GM18508 (cell line): ENCODE data around the gene AMBN.

Experiments used
- ATAC-seq: cut with Tn5 transposase; IDR thresholded peaks from one replicate; pipeline ENCODE4 v1.9.1; 2021; ENCODE audit warnings: moderate number of reproducible peaks; ENCODE audit not compliant: insufficient read depth, unreplicated experiment

The AMBN gene

GRCh38 chr4:70591955-70592582 is at the start of gene AMBN:
TSS of gene AMBN (plus strand) at chr4:70592256. CDS start at chr4:70592359, 103 bp downstream.
- no peak for ATAC-seq

GRCh38 chr4:70544279-70544868 is 47.7 kb upstream of the AMBN start:
- peak; percentile 68 for ATAC-seq

- no peak for ATAC-seq
Observed at GRCh38 chr4:70556856-70557255, 35.2 kb upstream of the AMBN start.

- ATAC-seq: no peak
Observed at GRCh38 chr4:70559211-70559830, 32.7 kb upstream of the AMBN start.

GRCh38 chr4:70559924-70560323 is 32.1 kb upstream of the AMBN start:
- no peak for ATAC-seq

GRCh38 chr4:70564033-70564432 is 28.0 kb upstream of the AMBN start:
- no peak for ATAC-seq

- no peak for ATAC-seq
Observed at GRCh38 chr4:70570796-70571195, 21.3 kb upstream of the AMBN start.

GRCh38 chr4:70571772-70572171 is 20.3 kb upstream of the AMBN start:
- no peak for ATAC-seq

- ATAC-seq: no peak
Observed at GRCh38 chr4:70575964-70576363, 16.1 kb upstream of the AMBN start.

- no peak for ATAC-seq
Observed at GRCh38 chr4:70577220-70577927, 14.7 kb upstream of the AMBN start.

- no peak for ATAC-seq
Observed at GRCh38 chr4:70581980-70582379, 10.1 kb upstream of the AMBN start.

- ATAC-seq: no peak
Observed at GRCh38 chr4:70583952-70584834, 7.9 kb upstream of the AMBN start.

- no peak for ATAC-seq
Observed at GRCh38 chr4:70586841-70587240, 5.2 kb upstream of the AMBN start.

- peak; percentile 99 for ATAC-seq
Observed at GRCh38 chr4:70589785-70590184, 2.3 kb upstream of the AMBN start.

- no peak for ATAC-seq
Observed at GRCh38 chr4:70594196-70594595, 2.1 kb downstream of the AMBN start.

- ATAC-seq: no peak
Observed at GRCh38 chr4:70600305-70600704, 8.2 kb downstream of the AMBN start.

GRCh38 chr4:70600977-70601376 is 8.9 kb downstream of the AMBN start:
- no peak for ATAC-seq

GRCh38 chr4:70601422-70602039 is 9.5 kb downstream of the AMBN start:
- ATAC-seq: peak; percentile 95

GRCh38 chr4:70603856-70604255 is 11.8 kb downstream of the AMBN start:
- ATAC-seq: no peak

- ATAC-seq: no peak
Observed at GRCh38 chr4:70606459-70606858, 14.4 kb downstream of the AMBN start.
